ENCODE data around the gene SMOC1.

SMOC1 gene, protein sequence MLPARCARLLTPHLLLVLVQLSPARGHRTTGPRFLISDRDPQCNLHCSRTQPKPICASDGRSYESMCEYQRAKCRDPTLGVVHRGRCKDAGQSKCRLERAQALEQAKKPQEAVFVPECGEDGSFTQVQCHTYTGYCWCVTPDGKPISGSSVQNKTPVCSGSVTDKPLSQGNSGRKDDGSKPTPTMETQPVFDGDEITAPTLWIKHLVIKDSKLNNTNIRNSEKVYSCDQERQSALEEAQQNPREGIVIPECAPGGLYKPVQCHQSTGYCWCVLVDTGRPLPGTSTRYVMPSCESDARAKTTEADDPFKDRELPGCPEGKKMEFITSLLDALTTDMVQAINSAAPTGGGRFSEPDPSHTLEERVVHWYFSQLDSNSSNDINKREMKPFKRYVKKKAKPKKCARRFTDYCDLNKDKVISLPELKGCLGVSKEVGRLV

DNA sequence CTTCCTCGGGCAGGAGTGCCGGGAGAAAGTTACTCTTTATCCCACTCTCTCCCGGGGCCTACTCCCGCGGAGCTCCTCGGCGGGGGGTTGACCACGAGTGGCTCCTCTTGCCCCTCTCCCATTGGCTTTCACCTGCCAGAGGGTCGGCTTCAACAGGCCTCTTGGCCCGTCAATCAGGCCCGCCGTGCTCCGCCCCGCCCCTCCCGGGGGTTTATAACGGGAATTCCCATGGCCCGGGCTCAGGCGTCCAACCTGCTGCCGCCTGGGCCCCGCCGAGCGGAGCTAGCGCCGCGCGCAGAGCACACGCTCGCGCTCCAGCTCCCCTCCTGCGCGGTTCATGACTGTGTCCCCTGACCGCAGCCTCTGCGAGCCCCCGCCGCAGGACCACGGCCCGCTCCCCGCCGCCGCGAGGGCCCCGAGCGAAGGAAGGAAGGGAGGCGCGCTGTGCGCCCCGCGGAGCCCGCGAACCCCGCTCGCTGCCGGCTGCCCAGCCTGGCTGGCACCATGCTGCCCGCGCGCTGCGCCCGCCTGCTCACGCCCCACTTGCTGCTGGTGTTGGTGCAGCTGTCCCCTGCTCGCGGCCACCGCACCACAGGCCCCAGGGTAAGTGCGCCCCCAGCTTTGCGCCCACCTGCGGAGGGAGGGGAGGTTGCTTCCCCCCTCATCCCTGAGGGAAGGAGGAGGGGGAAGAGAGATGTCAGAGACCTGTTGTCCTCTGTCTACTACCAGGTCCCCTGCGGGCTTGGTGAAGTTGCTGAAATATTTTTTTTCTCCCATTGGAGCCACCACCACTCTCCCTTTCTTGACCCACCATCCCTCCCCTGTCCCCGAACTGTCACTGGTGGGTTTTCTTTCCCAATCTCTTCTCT lies at the start of gene SMOC1:
Gene SMOC1 (plus strand): TSS at position 242 of the 869 bp plus-strand sequence. CDS start 263 bp downstream, at position 505.
- DNase-seq (ENCODE audit: low spot score), result peak; percentile 59

DNA sequence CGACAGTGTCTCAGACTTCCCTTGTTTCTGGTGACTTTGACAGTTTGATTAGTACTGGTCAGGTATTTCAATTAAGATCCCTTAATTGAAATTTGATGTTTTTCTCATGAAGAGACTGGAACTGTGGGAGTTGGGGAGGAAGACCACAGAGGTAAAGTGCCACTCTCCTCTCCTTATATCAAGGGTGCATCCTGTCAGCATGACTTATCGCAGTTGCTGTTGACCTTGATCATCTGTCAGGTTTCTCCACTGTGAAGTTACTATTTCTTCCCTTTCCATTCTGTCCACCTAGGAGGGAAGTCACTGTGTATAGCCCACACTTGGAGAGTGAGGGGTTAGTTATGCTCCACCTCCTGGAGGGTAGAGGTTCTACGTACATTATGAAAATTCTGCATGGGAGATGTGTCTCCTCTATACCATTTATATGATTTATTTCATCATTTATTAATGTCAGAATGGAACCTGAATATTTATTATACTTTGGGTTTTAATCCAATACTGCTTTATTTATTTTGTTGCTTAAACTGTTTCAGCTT lies 40.3 kb upstream of the SMOC1 start:
- DNase-seq (ENCODE audit: low spot score), result no peak

DNA sequence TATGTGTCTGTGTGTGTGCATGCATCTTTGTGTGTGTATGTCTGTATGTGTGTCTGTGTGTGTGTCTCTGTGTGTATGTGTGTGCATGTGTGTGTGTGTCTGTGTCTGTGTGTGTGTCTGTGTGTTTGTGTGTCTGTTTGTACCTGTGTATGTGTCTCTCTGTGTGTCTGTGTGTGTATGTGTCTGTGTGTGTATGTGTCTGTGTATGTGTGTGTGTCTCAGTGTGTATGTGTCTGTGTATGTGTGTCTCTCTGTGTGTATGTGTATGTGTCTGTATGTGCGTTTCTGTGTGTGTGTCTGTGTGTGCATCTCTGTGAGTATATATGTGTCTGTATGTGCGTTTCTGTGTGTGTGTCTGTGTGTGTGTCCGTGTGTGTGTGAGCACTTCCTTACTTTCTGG lies 39.6 kb upstream of the SMOC1 start:
- DNase-seq (ENCODE audit: low spot score), result no peak

DNA sequence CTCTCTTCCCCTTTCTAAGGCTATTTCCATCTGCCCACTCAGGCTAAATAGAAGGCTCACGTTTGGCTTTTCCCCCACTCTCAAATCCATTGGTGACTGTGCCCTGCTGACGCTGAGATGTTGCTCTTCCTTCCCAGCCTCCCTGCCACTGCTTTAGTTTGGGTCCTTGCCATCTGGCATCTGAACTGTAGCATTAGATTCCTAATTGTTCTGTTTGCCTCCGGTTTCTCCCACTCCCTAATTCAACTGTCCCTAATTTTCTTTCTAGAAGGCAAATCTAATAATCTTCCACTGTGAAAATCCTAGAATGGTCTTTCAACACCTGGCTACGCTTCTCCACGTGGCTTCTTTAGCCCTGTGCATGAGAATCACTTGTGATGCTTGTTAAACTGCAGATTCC lies 37.6 kb upstream of the SMOC1 start:
- DNase-seq (ENCODE audit: low spot score), result no peak

DNA sequence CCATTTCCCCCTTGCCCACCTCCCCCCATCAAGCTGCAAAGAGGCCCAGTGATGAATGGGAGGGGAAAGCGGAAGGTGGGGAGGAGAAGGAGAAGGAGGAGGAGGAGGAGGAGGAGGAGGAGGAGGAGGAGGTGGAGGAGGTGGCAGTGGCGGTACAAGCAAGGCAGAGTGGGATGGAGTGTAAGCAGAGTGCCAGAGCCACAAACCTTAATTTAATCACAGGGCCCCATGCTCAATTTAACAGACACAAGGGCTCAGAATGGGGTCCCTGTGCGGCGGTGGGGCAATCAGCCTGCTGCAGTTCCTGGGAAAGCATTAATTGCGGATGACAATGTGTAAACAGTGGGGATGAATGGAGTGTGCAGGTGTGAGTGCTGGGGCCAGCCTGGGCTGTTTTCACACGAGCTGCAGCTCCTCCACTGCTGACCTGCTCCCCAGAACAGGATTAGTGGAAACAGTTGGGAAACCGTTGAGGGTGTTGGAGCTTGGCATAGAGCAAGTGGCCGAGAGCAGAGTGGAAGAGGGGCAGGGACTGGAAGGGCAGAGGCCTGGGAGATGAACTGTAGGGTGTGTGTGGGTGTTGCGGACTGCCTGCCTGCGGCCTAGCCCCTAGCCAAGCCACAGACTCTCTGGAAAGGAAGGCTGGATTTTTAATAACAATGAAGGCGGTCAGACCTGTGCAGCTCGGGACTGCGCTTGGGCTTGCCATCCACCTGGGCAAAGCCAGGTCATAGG lies 36.4 kb upstream of the SMOC1 start:
- DNase-seq (ENCODE audit: low spot score), result no peak

DNA sequence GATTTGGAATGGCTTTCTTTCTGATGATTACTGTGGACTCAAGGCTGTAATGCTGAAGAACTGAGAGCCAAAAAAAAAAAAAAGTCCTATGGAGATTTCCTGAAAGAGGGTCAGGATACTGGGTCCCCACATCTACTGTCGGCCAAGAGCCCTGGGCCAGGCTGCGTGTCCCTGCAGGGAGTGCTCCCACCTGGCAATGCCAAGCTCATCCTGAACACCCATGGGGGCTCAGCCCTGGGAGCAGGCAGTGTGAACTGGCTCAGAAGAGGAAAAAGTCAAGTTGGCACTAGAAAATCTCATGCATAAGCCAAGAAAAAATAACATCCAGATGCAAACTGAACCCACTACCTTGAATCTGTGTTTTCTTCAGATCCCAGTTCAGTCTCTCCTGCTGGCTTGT lies 35.0 kb upstream of the SMOC1 start:
- DNase-seq (ENCODE audit: low spot score), result no peak

DNA sequence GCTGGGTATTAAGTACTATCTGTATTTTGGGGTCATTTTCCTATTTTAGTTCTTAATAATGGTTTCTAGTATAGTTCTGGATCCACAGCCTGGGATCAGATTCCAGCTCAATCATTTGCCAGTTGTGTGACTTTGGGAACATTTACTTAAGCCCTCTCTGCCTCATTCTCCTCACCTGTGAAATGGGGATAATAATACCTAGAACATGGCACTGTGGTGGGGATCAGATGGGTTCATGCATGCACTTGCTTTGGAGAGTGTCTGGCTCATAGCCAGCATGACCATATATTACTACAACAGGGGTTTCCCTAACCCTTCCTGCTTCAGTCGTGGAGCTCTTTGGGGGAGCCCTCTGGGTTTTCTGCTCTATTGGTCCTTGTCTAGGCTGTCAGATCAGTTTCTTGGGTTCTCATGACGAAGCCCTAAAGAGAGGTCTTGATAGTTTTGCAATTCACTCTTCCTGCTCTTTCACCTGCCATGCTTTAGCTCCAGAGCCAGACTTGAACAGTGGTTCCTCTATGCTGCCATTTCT lies 34.1 kb upstream of the SMOC1 start:
- no peak for DNase-seq (ENCODE audit: low spot score)

DNA sequence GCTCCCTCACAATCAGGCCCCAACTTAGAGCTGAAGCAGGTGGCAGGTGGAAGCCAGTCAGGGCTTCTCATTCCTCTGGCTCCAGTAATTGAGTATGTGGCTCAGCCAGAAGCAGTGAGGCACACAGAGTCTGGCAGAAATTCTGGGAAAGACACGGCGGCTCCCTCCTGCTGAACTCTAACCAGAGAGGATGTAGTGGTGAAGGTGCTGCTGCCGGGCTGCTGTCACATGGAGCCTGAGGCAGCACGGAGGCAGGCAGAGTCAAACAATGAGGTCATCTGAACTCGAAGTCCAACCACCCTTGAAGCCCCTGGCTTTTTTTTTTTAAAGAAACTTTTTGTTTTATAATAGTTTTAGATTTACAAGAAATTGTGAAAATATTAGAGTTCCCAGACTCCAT lies 33.4 kb upstream of the SMOC1 start:
- DNase-seq (ENCODE audit: low spot score), result peak; percentile 49

DNA sequence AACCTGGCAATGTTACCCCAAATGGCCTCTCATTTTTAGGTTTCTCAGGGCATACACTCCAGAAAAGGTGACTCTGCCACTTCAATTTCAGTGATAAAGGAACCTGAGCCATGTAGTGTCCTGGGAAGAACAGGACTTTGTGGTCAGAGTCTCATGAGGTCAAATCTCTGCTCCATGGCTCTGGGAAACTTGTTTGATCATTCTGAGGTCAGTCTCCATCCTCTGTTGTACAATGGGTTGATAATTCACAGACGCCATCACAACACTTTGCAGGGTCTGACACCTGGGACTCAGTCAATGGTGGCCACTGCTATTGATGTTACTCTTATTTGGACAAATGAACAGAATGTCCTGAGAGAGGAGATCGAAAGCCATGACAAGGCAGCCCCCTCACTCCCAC lies 31.1 kb upstream of the SMOC1 start:
- DNase-seq (ENCODE audit: low spot score), result no peak

DNA sequence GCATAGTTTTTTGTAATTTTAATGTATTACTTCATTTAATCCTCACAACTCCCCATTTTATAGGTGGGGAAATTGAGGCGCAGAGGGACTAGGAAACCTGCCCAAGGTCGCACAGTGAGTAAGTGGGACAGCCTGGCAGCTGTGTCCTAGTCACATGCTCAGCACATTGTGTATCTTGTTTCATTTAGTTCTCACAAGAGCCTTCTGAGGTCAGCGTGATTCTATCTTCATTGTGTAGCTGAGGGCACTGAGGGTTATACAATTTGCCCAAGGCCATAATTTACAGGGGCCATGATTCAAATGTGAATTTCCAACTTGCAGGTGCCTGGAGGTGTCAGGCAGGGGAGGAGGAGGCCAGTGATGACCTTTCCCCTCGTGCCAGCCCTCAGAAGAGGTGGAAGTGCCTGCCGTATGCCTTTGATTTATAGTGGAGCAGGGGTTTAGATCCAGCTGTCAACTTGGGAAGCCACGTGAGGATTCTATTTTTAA lies 30.3 kb upstream of the SMOC1 start:
- DNase-seq (ENCODE audit: low spot score), result no peak

DNA sequence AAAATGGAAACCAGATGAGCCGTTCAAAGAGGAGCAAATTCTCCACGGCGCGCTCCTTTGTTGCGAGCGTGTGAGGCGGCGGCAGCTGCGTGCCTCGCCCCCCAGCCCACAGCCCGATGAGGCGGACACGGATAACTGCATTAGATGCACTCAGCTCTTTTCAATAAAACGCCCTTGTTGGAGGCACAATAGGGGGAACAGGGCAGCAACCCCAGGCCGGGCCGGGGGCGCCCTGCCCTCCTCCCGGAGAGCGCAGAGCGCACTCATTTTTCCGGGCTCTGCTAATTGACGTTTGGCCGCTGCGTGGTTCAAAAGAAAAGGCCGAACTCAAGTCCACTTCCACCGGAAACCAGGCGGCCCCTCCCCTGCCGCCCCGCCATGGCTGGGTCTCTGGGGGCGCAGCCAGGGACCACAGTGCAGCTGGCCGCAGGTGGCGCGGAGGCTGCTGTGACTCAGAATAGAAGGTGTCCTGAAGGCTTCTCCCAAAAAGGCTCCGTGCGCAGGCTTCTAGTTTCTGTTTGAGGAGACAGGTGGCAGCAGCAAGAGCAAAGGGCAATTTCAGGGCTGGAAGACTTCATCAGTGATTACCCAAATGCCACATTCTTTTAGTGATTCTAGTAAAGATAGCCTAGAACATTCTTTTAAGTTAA lies 29.0 kb upstream of the SMOC1 start:
- no peak for DNase-seq (ENCODE audit: low spot score)

DNA sequence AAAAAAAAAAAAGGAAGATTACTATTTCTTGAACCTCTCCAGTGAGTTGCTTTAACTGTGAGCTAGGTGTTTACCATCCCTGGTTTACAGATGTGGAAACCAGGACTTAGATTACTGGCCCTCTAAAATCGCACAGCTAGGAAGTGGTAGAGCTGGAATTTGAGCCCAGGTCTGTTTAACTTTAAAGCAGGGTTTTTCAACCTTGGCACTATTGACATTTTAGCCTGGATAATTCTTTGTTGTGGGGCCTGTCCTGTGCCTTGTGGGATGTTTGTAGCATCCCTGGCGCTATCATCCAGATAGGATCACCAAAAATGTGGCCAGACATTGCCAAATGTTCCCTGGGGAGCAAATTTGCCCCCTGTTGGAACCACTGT lies 28.5 kb upstream of the SMOC1 start:
- no peak for DNase-seq (ENCODE audit: low spot score)

DNA sequence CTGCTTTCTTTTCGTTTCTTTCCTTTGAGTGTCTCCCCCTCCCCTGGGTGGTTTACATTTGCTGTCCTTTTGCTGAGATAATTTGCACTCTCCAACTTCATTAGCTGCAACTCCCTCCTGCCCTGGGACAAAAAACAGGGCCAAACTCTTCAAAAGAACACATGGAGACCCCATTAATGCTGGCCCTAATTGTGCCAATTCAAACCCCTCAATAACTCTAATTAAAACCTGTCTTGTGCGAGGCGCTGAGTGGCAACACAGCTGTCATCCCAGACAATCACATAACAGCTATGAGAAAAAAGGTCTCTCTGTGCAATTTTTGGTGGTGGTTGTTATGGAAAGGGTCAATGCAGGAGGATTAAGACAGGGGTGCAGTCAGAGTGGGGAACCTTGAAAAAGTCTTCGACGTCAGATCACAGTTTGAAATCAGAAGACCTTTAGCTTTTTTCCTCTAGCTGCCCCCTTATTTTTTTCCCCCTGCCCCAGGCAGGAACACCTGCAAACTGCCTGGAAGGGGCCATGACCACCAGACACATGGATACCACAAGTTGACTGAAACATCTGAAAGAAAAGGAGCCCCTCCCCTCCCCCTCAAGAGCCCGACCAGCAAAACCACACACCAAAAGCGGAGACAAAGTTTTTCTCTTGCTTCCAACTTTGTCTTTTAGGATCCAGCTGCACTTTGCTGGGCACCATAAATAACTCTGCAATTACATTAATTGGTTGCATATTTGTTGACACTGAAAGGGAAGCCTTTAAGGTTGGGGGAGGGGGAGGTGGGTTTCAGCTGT lies 26.5 kb upstream of the SMOC1 start:
- no peak for DNase-seq (ENCODE audit: low spot score)

DNA sequence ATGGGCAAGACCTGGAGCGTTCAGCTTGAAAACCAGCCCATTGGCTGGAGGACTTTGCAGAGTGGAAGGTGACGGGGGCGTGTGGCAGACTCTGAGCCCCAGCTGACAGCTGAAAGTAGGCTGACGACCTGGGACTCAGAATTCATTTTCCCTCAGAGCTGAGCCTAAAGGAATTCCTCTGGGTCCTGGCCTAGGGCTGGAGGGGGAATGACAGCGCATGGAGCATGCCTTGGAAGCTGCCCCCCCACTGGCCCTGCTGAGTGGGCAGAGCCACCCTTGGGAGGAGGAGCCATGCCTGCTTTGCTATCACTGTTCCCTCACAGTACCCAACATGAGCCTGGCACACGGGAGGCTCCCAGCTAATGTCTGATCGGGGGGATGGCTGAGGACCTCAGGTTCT lies 25.4 kb upstream of the SMOC1 start:
- no peak for DNase-seq (ENCODE audit: low spot score)

DNA sequence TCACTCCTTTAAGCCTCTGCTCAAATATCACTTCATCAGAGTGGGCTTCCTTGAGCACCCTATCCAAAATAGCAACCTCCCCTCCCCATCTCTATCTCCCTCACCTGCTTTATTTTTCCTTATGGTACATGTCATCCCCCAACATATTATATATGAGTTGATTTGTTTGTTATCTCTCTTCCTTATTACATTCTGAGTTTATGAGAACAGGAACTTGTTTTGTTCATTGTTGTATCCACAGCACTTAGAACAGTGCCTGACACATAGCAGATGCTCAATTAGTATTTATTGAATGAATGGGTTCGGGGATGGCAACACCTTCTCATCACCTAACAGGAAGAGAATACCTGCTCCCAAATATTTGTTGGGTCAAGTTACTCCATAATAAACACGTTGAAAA lies 24.6 kb upstream of the SMOC1 start:
- no peak for DNase-seq (ENCODE audit: low spot score)

DNA sequence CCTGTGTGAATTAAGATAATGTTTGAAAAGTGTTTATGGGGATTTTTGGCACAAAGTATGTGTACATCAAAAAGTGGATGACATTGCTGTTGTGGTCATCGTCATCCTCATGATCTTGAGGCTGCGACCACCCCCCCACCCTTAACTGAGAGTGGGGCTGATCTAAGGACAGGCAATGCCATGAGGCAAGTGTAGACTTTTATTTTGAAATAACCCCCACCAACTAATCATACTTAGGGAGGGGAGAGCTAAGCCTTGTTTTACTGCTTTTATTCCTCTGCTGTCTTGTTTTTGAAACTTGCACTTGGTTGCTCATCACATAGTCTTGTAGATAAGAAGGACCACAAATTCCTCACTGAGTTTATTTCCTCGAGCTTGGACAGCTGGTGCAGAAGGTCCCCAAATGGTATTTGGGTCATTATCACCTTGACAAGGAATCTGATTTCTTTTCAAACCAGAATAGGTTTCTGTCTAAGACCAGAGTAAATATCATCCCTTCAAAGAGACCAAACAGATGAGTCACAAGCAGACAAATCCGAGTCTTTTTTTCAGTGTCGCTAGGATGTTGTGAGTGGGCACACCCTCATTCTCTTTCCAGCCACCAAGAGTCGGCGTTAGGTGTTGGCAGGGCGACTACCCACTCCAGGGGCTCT lies 23.9 kb upstream of the SMOC1 start:
- DNase-seq (ENCODE audit: low spot score), result no peak

DNA sequence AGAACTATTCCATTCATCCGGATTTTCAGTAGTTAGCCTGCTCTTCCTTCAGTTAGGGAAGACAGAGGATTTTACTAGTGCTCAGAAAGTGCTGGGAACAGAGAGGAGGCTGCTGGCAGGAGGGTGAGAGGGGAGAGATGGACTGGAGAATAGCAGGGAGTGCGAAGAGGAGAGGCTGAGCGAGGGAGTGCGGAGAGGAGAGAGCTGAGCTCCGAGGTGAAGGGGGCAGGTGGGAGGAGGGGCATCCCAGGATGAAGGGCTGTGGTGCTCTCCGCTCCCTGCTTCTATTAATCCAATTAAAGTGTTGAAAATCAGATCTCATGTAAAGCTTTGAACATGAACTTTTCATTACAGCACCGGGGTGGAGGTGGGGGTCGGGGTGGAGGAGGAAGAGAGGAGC lies 20.4 kb upstream of the SMOC1 start:
- DNase-seq (ENCODE audit: low spot score), result no peak

DNA sequence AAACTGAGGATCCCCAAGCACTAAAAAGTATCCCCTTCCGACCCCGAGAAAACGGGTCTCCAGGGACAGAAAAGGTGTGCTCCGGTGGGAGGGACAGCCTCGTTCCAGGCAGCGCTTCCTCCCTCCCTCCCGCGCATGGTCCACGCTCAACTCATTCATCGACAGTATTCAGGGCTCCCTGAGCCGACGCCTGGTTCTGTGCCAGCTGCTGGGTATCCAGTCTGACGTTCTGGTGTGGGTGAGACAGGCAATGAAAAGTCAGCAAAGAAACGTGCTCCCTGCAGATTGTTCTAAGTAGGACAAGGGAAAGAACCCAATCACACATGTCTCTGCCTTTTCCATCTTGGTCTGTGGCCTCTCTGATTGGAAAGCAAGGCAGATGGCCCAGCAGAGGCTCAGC lies 19.6 kb upstream of the SMOC1 start:
- no peak for DNase-seq (ENCODE audit: low spot score)

DNA sequence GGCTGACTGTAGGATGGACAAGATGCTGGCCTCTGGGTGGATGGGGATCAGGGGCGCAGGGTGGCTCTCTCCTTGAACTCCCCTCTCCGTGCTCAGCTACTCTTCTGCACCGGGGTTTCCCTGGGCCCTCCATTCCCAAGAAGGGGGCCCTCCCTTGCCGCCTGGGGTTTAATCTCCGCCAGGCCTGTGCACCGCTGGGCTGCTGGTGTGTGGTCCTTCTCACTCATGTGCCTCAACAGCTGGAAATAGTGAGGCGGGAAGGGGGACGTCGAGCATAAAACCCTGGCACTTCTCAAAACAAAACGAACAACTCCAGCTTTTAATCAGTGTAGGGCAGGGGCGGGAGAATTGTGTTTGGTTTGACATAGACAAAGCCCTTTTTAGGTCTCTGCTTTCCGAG lies 19.0 kb upstream of the SMOC1 start:
- DNase-seq (ENCODE audit: low spot score), result no peak

DNA sequence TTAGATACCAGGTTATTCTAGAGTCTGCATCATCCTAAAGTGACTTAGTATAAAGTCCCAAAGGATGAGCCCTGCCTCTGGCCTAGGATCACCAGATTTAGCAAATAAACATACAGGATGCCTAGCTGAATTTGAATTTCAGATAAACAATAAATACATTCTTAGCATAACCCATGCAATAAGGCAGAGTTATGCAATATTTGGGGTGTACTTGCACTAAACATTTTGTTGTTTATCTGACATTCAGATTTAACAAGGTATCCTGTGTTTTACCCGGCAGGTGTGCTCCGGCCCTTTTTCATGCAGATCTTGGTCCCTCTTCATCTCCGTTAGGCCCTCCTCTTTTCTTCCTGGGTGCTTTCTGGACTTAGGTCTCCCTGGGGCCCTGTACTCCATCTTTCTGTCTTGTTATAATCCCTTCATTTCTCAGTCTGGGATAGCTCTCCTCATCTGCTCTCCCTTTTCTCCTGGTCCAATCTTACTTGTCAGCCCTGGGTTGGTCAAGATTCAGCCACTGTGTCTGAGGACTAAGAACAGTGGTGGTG lies 18.1 kb upstream of the SMOC1 start:
- no peak for DNase-seq (ENCODE audit: low spot score)

Data from HuH-7.5 (cell line).